ENCODE measurements around the gene NELFA.
A peak's percentile ranks its signal among the peaks of the same experiment; 100 is the strongest.
"Not testable (repeated sequence)": the region's sequence is repeated elsewhere in the genome, so short reads cannot be mapped to it uniquely, and the experiment has no call there.

Gene NELFA

DNA sequence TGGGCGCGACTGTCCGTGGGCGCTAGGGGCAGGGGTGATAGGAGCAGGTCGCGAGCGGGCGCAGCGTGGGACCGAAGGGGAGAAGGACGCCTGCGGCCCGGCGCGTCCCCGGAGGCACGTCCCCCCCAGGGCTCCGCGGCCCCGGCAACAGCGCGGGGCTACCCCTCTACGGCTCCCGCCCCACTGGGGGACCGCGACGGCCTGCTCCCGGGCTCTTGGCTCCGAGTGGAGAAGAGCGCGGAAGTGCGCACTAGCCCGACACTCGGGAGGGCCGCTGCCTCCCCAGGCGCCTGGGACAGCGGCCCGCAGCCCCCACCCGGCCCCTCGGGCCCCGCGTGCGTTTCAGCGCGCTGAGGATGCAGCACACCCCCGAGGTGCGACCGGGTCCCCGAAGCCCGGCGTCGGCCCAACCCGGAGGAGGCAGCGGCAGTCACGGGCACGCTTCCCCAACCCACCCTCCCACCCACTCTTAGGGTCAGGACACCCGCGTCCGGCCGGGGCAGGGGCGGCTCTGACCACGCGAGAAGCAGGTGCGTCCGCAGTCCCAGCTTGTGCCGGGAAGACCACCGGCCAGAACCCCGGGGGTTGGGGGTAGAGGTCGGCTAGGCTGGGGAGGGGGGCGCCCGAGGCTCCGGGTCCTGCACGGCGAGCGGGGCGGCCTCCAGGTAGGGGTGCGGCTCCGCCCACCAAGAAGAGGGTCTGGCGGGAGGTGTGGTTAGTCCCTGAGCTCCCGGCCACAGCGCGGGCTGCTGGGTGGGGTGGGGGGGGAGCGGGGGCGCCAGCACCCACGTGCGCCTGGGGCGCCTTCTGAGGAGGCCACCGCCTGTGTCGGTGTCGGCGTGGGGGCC, 31.8 kb upstream of the NELFA start:
- no peak for DNase-seq

DNA sequence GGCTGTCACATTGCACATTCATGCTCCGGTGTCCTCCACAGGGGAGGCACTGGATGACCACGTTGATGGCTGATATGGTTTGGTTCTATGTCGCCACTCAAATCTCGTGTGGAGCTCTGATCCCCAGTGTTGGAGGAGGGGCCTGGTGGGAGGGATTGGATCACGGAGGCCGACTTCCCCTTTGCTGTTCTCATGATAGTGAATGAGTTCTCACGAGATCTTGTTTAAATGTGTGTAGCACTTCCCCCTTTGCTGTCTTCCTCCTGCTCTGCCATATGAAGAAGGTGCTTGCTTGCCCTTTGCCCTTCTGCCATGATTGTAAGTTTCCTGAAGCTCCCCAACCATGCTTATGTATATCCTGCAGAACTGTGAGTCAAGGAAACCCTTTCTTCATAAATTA, 28.1 kb upstream of the NELFA start:
- DNase-seq: no peak

GRCh38 chr4:2036327-2036726, 27.6 kb upstream of the NELFA start:
- no peak for DNase-seq

DNA sequence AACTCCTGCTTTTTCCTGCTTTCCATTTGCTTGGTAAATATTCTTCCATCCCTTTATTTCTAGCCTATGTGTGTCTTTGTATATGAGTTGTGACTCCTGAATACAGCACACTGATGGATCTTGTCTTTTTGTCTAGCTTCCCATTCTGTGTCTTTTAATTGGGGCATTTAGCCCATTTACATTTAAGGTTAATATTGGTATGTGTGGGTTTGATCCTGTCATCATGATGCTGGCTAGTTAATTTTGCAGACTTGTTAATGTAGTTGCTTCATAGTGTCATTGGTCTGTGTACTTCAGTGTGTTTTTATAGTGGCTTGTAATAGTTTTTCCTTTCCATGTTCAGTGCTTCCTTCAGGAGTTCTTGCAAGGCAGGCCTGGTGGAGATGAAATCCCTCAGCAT, 22.4 kb upstream of the NELFA start:
- DNase-seq: not testable (repeated sequence)

DNA sequence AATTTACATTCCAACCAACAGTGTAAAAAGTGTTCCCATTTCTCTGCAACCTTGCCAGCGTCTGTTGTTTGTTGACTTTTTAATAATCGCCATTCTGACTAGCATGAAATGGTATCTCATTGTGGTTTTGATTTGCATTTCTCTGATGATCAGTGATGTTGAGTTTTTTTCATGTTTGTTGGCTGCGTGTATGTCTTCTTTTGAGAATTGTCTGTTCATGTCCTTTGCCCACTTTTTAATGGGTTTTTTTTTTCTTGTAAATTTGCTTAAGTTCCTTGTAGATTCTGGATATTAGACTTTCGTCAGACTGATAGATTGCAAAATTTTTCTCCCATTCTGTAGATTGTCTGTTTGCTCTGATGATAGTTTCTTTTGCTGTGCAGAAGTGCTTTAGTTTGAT, 18.3 kb upstream of the NELFA start:
- not testable (repeated sequence) for DNase-seq

DNA sequence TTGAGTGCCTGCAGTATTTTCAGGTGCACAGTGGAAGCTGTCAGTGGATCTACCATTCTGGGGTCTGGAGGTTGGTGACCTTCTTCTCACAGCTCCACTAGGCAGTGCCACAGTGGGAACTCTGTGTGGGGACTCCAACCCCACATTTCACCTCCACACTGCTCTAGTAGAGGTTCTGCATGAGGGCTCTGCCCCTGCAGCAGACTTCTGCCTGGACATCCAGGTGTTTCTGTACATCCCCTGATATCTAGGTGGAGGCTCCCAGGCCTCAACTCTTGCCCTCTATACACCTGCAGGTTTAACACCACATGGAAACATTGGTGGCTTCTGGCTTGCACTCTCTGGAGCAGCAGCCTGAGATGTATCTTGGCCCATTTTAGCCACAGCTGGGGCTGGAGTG, 17.0 kb upstream of the NELFA start:
- DNase-seq: no peak

GRCh38 chr4:2024683-2025082, 15.9 kb upstream of the NELFA start:
- DNase-seq: no peak

DNA sequence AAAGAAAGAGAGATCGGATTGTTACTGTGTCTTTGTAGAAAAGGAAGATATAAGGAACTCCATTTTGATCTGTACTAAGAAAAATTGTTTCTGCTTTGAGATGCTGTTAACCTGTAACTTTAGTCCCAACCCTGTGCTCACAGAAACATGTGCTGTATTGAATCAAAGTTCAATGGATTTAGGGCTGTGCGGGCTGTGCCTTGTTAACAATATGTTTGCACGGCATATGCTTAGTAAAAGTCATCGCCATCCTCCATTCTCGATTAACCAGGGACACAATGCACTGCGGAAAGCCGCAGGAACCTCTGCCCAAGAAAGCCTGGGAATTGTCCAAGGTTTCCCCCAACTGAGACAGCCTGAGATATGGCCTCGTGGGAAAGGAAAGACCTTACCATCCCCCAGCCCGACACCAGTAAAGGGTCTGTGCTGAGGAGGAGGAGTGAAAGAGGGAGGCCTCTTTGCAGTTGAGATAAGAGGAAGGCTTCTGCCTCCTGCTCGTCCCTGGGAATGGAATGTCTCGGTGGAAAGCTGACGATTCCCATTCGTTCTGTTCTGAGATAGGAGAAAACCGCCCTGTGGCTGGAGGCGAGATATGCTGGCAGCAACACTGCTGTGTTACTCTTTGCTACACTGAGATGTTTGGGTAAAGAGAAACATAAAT, 12.7 kb upstream of the NELFA start:
- DNase-seq: not testable (repeated sequence)

GRCh38 chr4:2015008-2015407, 6.2 kb upstream of the NELFA start:
- no peak for DNase-seq

DNA sequence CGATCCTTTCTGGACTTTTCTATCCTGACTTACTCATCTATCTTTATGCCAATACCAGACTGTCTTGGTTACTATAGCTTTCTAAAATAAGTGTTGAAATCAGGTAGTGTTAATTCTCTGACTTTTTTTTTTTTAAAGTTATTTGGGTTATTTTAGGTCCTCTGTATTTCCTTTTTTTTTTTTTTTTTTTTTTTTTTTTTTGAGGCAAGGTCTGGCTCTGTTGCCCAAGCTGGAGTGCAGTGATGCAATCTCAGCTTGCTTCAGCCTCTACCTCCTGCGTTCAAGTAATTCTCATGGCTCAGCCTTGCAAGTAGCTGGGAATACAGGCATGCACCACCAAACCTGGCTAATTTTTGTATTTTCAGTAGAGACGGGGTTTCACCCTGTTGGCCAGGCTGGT, 2.8 kb upstream of the NELFA start:
- no peak for DNase-seq

- peak; percentile 33 for DNase-seq
These were observed 968 bp upstream of the NELFA start for GRCh38 chr4:2009651-2010233.

- no peak for DNase-seq
These were observed 178 bp downstream of the NELFA start for GRCh38 chr4:2008671-2008920.

DNA sequence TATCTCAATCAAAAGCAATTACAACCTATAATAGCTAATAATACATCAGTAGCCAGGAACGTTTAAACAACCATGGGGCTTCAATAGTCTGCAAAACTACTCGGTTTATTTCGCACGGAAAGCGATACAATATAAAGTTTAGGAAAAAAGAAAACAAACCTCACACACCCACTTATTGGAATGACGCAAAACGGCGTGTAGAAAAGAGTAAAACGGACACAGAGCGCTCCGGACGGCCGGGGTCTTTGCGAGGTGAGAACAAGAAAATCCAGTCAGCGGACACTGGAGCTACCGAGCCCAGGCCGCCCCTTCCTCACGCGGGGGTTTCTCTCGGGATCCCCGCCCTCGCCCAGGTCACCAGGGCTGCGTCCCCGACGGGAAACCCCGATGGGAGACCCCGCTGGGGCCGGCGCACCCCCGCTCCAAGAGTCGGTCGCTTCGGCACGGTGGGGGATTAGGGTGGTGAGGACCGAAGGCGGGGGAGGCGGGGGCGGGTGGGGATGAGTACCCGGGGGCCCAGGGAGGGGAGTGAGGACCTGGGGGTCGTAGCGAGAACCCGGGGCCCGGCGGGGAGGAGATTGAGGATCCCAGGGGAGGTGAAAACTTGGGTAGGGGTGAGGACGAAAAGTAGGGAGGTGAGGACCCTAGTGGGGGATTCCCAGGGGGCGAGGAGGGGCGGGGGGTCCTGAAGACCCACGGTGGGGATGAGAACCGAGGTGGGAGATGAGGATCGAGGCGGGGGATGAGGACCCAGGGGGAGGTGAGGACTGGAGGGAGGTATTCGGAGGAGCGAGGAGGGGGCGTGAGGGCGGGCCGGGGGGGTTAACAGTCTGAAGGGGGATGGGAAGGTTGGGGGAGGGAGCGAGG, 737 bp downstream of the NELFA start:
- DNase-seq: no peak

DNA sequence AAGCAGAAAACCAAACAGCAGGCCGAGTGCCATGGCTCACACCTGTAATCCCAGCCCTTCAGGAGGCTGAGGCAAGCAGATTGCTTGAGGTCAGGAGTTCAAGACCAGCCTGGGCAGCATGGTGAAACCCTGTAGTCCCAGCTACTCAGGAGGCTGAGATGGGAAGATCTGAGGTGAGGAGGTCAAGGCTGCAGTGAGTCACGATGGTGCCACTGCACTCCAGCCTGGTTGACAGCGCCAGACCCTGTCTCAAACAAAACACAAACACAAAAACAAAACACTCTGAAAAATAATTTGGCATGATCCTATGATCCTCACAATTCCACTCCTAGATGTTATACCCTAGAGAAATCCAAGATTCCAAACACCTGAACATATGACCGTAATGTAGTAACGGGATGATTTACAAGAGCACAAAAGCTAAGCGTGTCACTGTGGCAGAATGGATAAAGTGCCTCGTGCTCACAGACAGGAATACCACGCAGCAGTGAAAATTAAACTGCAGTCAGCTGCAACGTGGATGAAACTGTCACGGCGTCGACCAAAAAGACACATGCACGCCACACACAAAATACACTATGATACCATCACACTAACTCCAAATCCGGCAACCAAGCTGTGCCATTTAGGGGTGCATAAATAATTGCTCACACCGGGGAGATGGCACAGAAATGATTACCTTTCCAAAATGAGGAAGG, 1.7 kb downstream of the NELFA start:
- DNase-seq: no peak

GRCh38 chr4:2006367-2006766, 2.4 kb downstream of the NELFA start:
- DNase-seq: no peak

DNA sequence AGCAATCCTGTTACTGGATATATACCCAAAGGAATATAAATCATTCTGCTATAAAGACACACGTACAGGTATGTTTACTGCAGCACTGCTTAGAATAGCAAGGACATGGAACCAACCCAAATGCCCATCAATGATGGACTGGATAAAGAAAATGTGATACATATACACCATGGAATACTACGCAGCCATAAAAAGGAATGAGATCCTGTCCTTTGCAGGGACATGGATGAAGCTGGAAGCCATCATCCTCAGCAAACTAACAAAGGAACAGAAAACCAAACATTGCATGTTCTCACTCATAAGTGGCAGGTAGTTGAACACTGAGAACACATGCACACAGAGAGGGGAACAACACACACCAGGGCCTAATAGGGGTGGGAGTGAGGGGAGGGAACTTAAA, 5.4 kb downstream of the NELFA start:
- not testable (repeated sequence) for DNase-seq

GRCh38 chr4:1999308-1999707, 9.5 kb downstream of the NELFA start:
- not testable (repeated sequence) for DNase-seq

GRCh38 chr4:1998296-1998695, 10.5 kb downstream of the NELFA start:
- DNase-seq: no peak

GRCh38 chr4:1997712-1998111, 11.1 kb downstream of the NELFA start:
- no peak for DNase-seq

DNA sequence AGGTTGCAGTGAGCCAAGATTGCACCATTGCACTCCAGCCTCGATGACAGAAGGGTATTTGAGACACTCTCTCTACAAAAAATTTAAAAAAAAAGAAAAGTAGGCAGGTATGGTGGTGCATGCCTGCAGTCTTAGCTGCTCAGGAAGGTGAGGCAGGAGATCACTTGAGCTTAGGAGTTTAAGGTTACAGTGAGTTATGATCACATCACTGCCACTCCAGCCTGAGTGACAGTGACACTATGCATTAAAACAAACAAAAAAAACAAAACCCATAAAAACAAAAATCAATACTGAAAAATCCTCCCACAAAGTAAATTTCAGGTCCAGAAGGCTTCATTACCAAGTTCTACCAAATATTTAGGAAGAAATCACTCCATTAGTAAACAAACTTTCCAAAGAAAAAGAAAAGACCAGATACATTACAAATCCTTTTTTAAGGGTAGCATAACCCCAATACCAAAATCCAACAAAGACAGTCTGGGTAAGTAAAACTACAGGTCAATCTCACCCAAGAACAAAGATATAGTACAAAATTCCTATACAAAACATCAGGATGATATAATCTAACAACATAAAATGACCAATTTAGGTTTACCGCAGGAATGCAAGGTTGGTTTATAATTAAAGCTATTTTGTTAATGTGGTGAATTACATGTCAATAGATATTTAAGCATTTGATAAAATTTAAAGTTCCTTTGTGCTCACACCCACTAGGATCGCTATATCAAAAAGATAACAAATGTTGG, 11.7 kb downstream of the NELFA start:
- DNase-seq: no peak

DNA sequence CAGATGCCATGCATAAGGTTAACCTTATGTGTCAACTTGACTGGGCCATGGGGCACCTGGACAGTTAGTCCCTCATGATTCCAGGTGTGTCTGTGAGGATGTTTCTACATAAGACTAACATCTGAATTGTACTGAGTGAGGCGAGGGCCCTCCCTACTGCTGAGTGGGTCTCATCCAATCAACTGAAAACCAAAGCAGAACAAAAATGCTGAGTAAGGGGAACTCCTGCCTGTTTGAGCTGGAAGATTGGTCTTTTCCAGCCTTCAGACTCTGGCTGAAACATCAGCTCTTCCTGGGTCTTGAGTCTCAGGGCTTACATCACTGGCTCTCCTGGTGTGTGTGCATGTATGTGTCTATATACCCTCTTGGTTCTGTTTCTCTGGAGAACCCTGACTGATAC, 13.8 kb downstream of the NELFA start:
- DNase-seq: no peak

Data from NCI-H2029 treated with DMSO at 0.1 percent for 48 hours (cell line).